H9 (cell line): Measurements from ENCODE around the gene RASSF8. TPM values are rescaled to one million over a fixed set of nuclear protein-coding genes. Genes with fewer than 3 reads are reported as not detected.

ENCODE experiments used
- DNase-seq: peaks from one replicate; pipeline ENCODE4 v3.0.0-alpha.2; 2017
- H2AFZ ChIP-seq: one replicate; pipeline ENCODE4 v1.6.1; 2013; ENCODE audit warnings: mild to moderate bottlenecking, low read length, control low read depth, moderate library complexity
- H2AK5ac ChIP-seq: 2 replicates; pipeline ENCODE4 v1.6.1; 2013; ENCODE audit warnings: low read length, control low read depth, mixed read lengths; ENCODE audit not compliant: insufficient read length
- H2BK120ac ChIP-seq: one replicate; pipeline ENCODE4 v1.6.1; 2013; ENCODE audit warnings: low read depth, mild to moderate bottlenecking, low read length, control low read depth, inconsistent platforms; ENCODE audit not compliant: poor library complexity, severe bottlenecking
- H2BK12ac ChIP-seq: 2 replicates; pipeline ENCODE4 v1.6.1; 2013; ENCODE audit warnings: low read length, control low read depth, mixed read lengths, low read depth; ENCODE audit not compliant: insufficient read length
- H2BK15ac ChIP-seq: 2 replicates; pipeline ENCODE4 v1.6.1; 2013; ENCODE audit warnings: low read depth, low read length, control low read depth
- H2BK20ac ChIP-seq: one replicate; pipeline ENCODE4 v1.6.1; 2013; ENCODE audit warnings: low read depth, mild to moderate bottlenecking, low read length, control low read depth, inconsistent platforms; ENCODE audit not compliant: poor library complexity, severe bottlenecking
- H2BK5ac ChIP-seq: 2 replicates; pipeline ENCODE4 v1.6.1; 2013; ENCODE audit warnings: low read length, control low read depth, mixed read lengths; ENCODE audit not compliant: insufficient read length
- H3K14ac ChIP-seq: 2 replicates; pipeline ENCODE4 v1.6.1; 2013; ENCODE audit warnings: low read length, control low read depth; ENCODE audit not compliant: insufficient read depth
- H3K18ac ChIP-seq: 2 replicates; pipeline ENCODE4 v1.6.1; 2013; ENCODE audit warnings: low read depth, mild to moderate bottlenecking, mixed read lengths, low read length, control low read depth; ENCODE audit not compliant: insufficient read length
- H3K23ac ChIP-seq: 2 replicates; pipeline ENCODE4 v1.6.1; 2013; ENCODE audit warnings: low read length, control low read depth, mixed read lengths, low read depth; ENCODE audit not compliant: insufficient read length
- H3K23me2 ChIP-seq: 2 replicates; pipeline ENCODE4 v1.6.1; 2013; ENCODE audit warnings: low read depth, mild to moderate bottlenecking, mixed read lengths, low read length, control low read depth; ENCODE audit not compliant: insufficient read length, poor library complexity, severe bottlenecking
- H3K27ac ChIP-seq: 2 replicates; pipeline ENCODE4 v1.5.1; 2013; ENCODE audit warnings: low read length, control low read depth, mixed read lengths, low read depth; ENCODE audit not compliant: insufficient read length
- H3K27me3 ChIP-seq: 2 replicates; pipeline ENCODE4 v1.6.1; 2013; ENCODE audit warnings: low read length, control low read depth, inconsistent platforms; ENCODE audit not compliant: insufficient read depth
- H3K4ac ChIP-seq: 2 replicates; pipeline ENCODE4 v1.6.1; 2013; ENCODE audit warnings: low read depth, mild to moderate bottlenecking, control low read depth, inconsistent platforms, low read length, moderate library complexity
- H3K4me1 ChIP-seq: 2 replicates; pipeline ENCODE4 v1.6.1; 2013; ENCODE audit warnings: low read length, control low read depth, inconsistent platforms; ENCODE audit not compliant: insufficient read depth
- H3K4me2 ChIP-seq: 2 replicates; pipeline ENCODE4 v1.6.1; 2013; ENCODE audit warnings: low read length, control low read depth, mixed read lengths; ENCODE audit not compliant: insufficient read length, insufficient read depth
- H3K56ac ChIP-seq: 2 replicates; pipeline ENCODE4 v1.6.1; 2013; ENCODE audit warnings: low read depth, mild to moderate bottlenecking, mixed read lengths, low read length, control low read depth; ENCODE audit not compliant: insufficient read length
- H3K79me1 ChIP-seq: 2 replicates; pipeline ENCODE4 v1.6.1; 2013; ENCODE audit warnings: low read depth, mild to moderate bottlenecking, moderate library complexity, low read length, control low read depth, inconsistent platforms; ENCODE audit not compliant: insufficient read depth, poor library complexity, severe bottlenecking
- H3K79me2 ChIP-seq: 2 replicates; pipeline ENCODE4 v1.6.1; 2013; ENCODE audit warnings: low read length, control low read depth, inconsistent platforms; ENCODE audit not compliant: insufficient read depth
- H3K9ac ChIP-seq: 2 replicates; pipeline ENCODE4 v1.6.1; 2013; ENCODE audit warnings: low read length, control low read depth, mixed read lengths; ENCODE audit not compliant: insufficient read length; ENCODE audit errors: extremely low read depth
- H3K9me3 ChIP-seq: one replicate; pipeline ENCODE4 v1.6.1; 2013; ENCODE audit warnings: low read depth, low read length, inconsistent platforms; ENCODE audit not compliant: control insufficient read depth
- H3T11ph ChIP-seq: one replicate; pipeline ENCODE4 v1.6.1; 2013; ENCODE audit warnings: mild to moderate bottlenecking, low read length, control low read depth, inconsistent platforms
- H4K20me1 ChIP-seq: one replicate; pipeline ENCODE4 v1.6.1; 2013; ENCODE audit not compliant: control insufficient read depth, insufficient read length, insufficient read depth
- H4K5ac ChIP-seq: 2 replicates; pipeline ENCODE4 v1.6.1; 2013; ENCODE audit warnings: low read depth, mild to moderate bottlenecking, mixed read lengths, low read length, control low read depth; ENCODE audit not compliant: insufficient read length
- H4K8ac ChIP-seq: replicated peaks from 2 replicates; pipeline ENCODE4 v1.6.1; 2013; ENCODE audit warnings: low read length, control low read depth, mixed read lengths, low read depth; ENCODE audit not compliant: insufficient read length
- H4K91ac ChIP-seq: 2 replicates; pipeline ENCODE4 v1.6.1; 2013; ENCODE audit warnings: low read depth, mild to moderate bottlenecking, moderate library complexity, mixed read lengths, low read length, control low read depth; ENCODE audit not compliant: insufficient read length
- H3K27ac Mint-ChIP-seq, 3 experiments: 2 replicates in 2 of 3; 3 replicates in 1 of 3; pipeline ENCODE4 v1.8.0; 2020 to 2021; ENCODE audit warnings: mixed read lengths in 3 of 3, mild to moderate bottlenecking in 1 of 3, moderate library complexity in 1 of 3
- H3K27me3 Mint-ChIP-seq: 2 replicates; pipeline ENCODE4 v1.8.0; 2021; ENCODE audit warnings: low read depth, mild to moderate bottlenecking, moderate library complexity, mixed read lengths
- H3K36me3 Mint-ChIP-seq, 3 experiments: 2 replicates in 2 of 3; 3 replicates in 1 of 3; pipeline ENCODE4 v1.8.0; 2020 to 2021; ENCODE audit warnings: low read depth in 3 of 3, mixed read lengths in 3 of 3; ENCODE audit not compliant: insufficient read depth in 1 of 3
- H3K4me1 Mint-ChIP-seq, 2 experiments: 2 replicates each; pipeline ENCODE4 v1.8.0; 2020; ENCODE audit warnings: mixed read lengths in 2 of 2
- H3K4me3 Mint-ChIP-seq, 2 experiments: 2 replicates in 1 of 2; 3 replicates in 1 of 2; pipeline ENCODE4 v1.8.0; 2020 to 2021; ENCODE audit warnings: mild to moderate bottlenecking in 2 of 2, mixed read lengths in 2 of 2, moderate library complexity in 1 of 2
- H3K9me3 Mint-ChIP-seq, 2 experiments: 2 replicates in 1 of 2; 3 replicates in 1 of 2; pipeline ENCODE4 v1.8.0; 2020; ENCODE audit warnings: mild to moderate bottlenecking in 2 of 2, mixed read lengths in 2 of 2, moderate library complexity in 1 of 2
- WGBS: extraction: QIAGEN DNeasy Blood & Tissue Kit; methylation state at CpG from one replicate; pipeline ENCODE4 v1.1.7; 2013; ENCODE audit warnings: missing lambda C conversion rate, low lambda C conversion rate, mixed read lengths; ENCODE audit not compliant: insufficient read length; ENCODE audit errors: extremely low coverage; 5-methylcytosine and 5-hydroxymethylcytosine counted together
- total RNA-seq: library from RNA; stranded (reverse); gene quantifications from 2 replicates; pipeline ENCODE4 v1.2.1, GENCODE V29; 2021
- TF ChIP-seq, protein P1 (sequence below): fragments of 200-600 bp; sonication (generic); conservative IDR thresholded peaks from 3 replicates; pipeline ENCODE4 v1.8.0; 2021; ENCODE audit warnings: antibody characterized with exemption, mild to moderate bottlenecking

Gene RASSF8
- total RNA-seq, 1 experiment from 2014 or later: 38.8 TPM

DNA sequence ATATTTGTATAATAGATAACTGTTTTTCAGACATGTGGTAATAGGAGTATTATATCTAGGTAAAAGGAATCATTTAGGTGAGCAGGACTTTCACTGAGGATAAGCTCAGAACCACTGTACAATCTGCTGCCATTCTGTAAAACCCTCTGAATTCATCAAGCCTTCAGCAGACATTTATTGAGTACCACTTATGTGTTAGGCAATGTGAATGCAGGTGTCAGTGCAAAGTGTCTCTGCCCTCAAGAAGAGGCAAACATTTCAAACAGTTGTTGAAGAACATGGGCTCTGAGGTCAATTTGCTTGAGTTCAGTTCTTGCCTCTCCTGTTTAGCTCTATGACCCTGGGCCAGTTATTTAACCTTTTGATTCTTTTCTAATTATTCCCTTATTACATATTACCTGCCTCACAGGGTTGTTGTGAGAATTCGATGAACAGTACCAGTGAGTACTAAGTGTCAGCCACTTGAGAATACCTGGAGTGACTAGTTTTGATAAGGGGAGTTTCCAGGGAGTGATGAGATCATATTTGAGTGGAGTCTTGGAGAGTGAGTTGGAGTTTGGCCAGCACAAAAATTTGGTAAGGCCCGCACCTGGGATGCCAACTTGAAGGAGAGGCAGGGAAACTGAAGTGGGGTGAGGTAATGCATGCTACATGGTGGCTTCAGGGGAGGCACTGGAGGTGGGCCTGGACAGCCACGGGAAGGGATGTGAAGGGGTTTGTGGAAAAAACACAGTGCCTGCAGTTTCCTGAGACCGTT, 33.7 kb downstream of the RASSF8 start:
- Histone ChIP-seq H3K4me1 (peaks cover 5% of the 10 kb centered on the region; the same call in 1 of the 2 replicates), H2BK12ac (no peak overlapping the region), H4K5ac (no peak overlapping the region), H3K9me3 (no peaks in the 10 kb centered on the region), H3K4me2 (no peak overlapping the region), H2AFZ (no peak overlapping the region), H4K20me1 (no peaks in the 10 kb centered on the region), H3K56ac (no peak overlapping the region), H3K18ac (no peak overlapping the region), H4K8ac (no peak overlapping the region), H3K79me1 (no peaks in the 10 kb centered on the region), H2AK5ac (no peak overlapping the region), H3K9ac (no peak overlapping the region), H3K14ac (no peak overlapping the region), H3K27ac (no peak overlapping the region), H3K4ac (no peak overlapping the region), H2BK120ac (no peak overlapping the region), H3T11ph (no peak overlapping the region), H2BK5ac (no peak overlapping the region), H4K91ac (no peak overlapping the region), H3K23ac (no peak overlapping the region), H3K79me2 (peaks cover 9% of the 10 kb centered on the region; the same call in 1 of the 2 replicates), H2BK20ac (no peak overlapping the region), H2BK15ac (no peak overlapping the region), H3K27me3 (no peaks in the 10 kb centered on the region), H3K23me2 (no peaks in the 10 kb centered on the region)
- Mint-ChIP-seq H3K4me1 (peaks cover 65 to 70% of the 10 kb centered on the region in 2 experiments), H3K27me3 (no peaks in the 10 kb centered on the region), H3K27ac (peak overlapping the region; percentile 71 to 94 (median 80)), H3K36me3 (no peaks in the 10 kb centered on the region), H3K4me3 (no peak overlapping the region), H3K9me3 (no peaks in the 10 kb centered on the region)
- DNase-seq: no peak
- TF ChIP-seq, protein P1, sequence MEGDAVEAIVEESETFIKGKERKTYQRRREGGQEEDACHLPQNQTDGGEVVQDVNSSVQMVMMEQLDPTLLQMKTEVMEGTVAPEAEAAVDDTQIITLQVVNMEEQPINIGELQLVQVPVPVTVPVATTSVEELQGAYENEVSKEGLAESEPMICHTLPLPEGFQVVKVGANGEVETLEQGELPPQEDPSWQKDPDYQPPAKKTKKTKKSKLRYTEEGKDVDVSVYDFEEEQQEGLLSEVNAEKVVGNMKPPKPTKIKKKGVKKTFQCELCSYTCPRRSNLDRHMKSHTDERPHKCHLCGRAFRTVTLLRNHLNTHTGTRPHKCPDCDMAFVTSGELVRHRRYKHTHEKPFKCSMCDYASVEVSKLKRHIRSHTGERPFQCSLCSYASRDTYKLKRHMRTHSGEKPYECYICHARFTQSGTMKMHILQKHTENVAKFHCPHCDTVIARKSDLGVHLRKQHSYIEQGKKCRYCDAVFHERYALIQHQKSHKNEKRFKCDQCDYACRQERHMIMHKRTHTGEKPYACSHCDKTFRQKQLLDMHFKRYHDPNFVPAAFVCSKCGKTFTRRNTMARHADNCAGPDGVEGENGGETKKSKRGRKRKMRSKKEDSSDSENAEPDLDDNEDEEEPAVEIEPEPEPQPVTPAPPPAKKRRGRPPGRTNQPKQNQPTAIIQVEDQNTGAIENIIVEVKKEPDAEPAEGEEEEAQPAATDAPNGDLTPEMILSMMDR: no peak
- no CpG with 5 or more reads among the region's 4 CpGs for WGBS
